Ishikawa (cell line): ENCODE measurements around the gene GAB2.

Source experiments
- CEBPB ChIP-seq: IDR thresholded peaks from 2 replicates; pipeline ENCODE4 v1.6.1; 2012
- CREB1 ChIP-seq: IDR thresholded peaks from 2 replicates; pipeline ENCODE4 v1.6.1; 2012; ENCODE audit warnings: low read depth
- EGR1 ChIP-seq: IDR thresholded peaks from 2 replicates; pipeline ENCODE4 v1.6.1; 2012
- EP300 ChIP-seq: IDR thresholded peaks from 2 replicates; pipeline ENCODE4 v1.6.1; 2012; ENCODE audit warnings: borderline replicate concordance
- FOXM1 ChIP-seq: IDR thresholded peaks from 2 replicates; pipeline ENCODE4 v1.6.1; 2012; ENCODE audit warnings: low read depth, borderline replicate concordance
- MAX ChIP-seq: IDR thresholded peaks from 2 replicates; pipeline ENCODE4 v1.6.1; 2012
- NFIC ChIP-seq: IDR thresholded peaks from 2 replicates; pipeline ENCODE4 v1.6.1; 2012
- RAD21 ChIP-seq: IDR thresholded peaks from 2 replicates; pipeline ENCODE4 v1.6.1; 2012; ENCODE audit warnings: low read depth
- TAF1 ChIP-seq: IDR thresholded peaks from 2 replicates; pipeline ENCODE4 v1.6.1; 2012; ENCODE audit warnings: low read depth, mild to moderate bottlenecking
- TCF12 ChIP-seq: IDR thresholded peaks from 2 replicates; pipeline ENCODE4 v1.6.1; 2012; ENCODE audit warnings: low read depth
- TEAD4 ChIP-seq: IDR thresholded peaks from 2 replicates; pipeline ENCODE4 v1.6.1; 2012
- USF1 ChIP-seq: IDR thresholded peaks from 2 replicates; pipeline ENCODE4 v1.6.1; 2012
- YY1 ChIP-seq: IDR thresholded peaks from 2 replicates; pipeline ENCODE4 v1.6.1; 2012; ENCODE audit warnings: low read depth
- ZBTB7A ChIP-seq: IDR thresholded peaks from 2 replicates; pipeline ENCODE4 v1.6.1; 2012; ENCODE audit warnings: low read depth
- TF ChIP-seq, protein P1 (sequence below): IDR thresholded peaks from 2 replicates; pipeline ENCODE4 v1.6.1; 2012; ENCODE audit warnings: low read depth, mild to moderate bottlenecking

The GAB2 gene

GRCh38 chr11:78217650-78218541 lies 199.7 kb downstream of the GAB2 start:
- TF ChIP-seq FOXM1 (no peak), ZBTB7A (no peak), CREB1 (no peak), USF1 (no peak), MAX (no peak), CEBPB (no peak), NFIC (no peak), YY1 (no peak), TCF12 (no peak), TEAD4 (no peak), TAF1 (no peak)
- TF ChIP-seq, protein P1, sequence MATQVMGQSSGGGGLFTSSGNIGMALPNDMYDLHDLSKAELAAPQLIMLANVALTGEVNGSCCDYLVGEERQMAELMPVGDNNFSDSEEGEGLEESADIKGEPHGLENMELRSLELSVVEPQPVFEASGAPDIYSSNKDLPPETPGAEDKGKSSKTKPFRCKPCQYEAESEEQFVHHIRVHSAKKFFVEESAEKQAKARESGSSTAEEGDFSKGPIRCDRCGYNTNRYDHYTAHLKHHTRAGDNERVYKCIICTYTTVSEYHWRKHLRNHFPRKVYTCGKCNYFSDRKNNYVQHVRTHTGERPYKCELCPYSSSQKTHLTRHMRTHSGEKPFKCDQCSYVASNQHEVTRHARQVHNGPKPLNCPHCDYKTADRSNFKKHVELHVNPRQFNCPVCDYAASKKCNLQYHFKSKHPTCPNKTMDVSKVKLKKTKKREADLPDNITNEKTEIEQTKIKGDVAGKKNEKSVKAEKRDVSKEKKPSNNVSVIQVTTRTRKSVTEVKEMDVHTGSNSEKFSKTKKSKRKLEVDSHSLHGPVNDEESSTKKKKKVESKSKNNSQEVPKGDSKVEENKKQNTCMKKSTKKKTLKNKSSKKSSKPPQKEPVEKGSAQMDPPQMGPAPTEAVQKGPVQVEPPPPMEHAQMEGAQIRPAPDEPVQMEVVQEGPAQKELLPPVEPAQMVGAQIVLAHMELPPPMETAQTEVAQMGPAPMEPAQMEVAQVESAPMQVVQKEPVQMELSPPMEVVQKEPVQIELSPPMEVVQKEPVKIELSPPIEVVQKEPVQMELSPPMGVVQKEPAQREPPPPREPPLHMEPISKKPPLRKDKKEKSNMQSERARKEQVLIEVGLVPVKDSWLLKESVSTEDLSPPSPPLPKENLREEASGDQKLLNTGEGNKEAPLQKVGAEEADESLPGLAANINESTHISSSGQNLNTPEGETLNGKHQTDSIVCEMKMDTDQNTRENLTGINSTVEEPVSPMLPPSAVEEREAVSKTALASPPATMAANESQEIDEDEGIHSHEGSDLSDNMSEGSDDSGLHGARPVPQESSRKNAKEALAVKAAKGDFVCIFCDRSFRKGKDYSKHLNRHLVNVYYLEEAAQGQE = no peak

GRCh38 chr11:78216571-78217287 lies 200.9 kb downstream of the GAB2 start:
- no peak for TF ChIP-seq TCF12
- no peak for TF ChIP-seq CEBPB
- TF ChIP-seq EGR1 = no peak
- TF ChIP-seq YY1 = no peak
- no peak for TF ChIP-seq TAF1
- no peak for TF ChIP-seq ZBTB7A
- no peak for TF ChIP-seq MAX
- TF ChIP-seq USF1 = no peak
- TF ChIP-seq FOXM1 = no peak
- TF ChIP-seq, protein P1 = no peak
- no peak for TF ChIP-seq NFIC
- TF ChIP-seq EP300 = no peak

GRCh38 chr11:78216021-78216420 lies 201.6 kb downstream of the GAB2 start:
- no peak for TF ChIP-seq FOXM1
- no peak for TF ChIP-seq TCF12
- no peak for TF ChIP-seq CREB1
- TF ChIP-seq TEAD4 = no peak
- no peak for TF ChIP-seq TAF1
- TF ChIP-seq ZBTB7A = no peak
- TF ChIP-seq EGR1 = no peak
- no peak for TF ChIP-seq YY1
- TF ChIP-seq RAD21 = no peak
- no peak for TF ChIP-seq NFIC
- no peak for TF ChIP-seq MAX
- TF ChIP-seq EP300 = no peak
- TF ChIP-seq USF1 = no peak
- TF ChIP-seq, protein P1 = no peak
- no peak for TF ChIP-seq CEBPB
